Ovary (tissue), 3 donors: ENCODE data around the gene ADORA1.

Experiments
- CTCF ChIP-seq, 3 donors: fragments of 450-650 bp in 2 of 3; fragments of 200-600 bp in 1 of 3; IDR thresholded peaks; one replicate each; pipeline versions ENCODE4 v1.5.1 to v1.8.0; 2016 to 2022; ENCODE audit warnings: antibody characterized with exemption in 3 of 3, mild to moderate bottlenecking in 1 of 3
- EP300 ChIP-seq: sonication (generic); formaldehyde crosslinking; IDR thresholded peaks from one replicate; pipeline ENCODE4 v1.6.1; 2017; ENCODE audit warnings: antibody characterized with exemption
- POLR2A ChIP-seq: fragments of 450-650 bp; IDR thresholded peaks from one replicate; pipeline ENCODE4 v1.6.1; 2017; ENCODE audit warnings: antibody characterized with exemption, mild to moderate bottlenecking, moderate library complexity
- donor health status: DM: no; HTN: no; CAD: no.

- TF ChIP-seq CTCF (IDR thresholded peaks at IDR 0.05) (no peak), POLR2A (no peak), EP300 (no peak)
Observed at GRCh38 chr1:203175827-203176241, 48.3 kb downstream of the ADORA1 start.
